Right lobe of liver (tissue), 6 donors: ENCODE results near the gene UNC119B. TPM values are rescaled to one million over a fixed set of nuclear protein-coding genes. Genes with fewer than 3 reads are reported as not detected.

ENCODE experiments used
- ATAC-seq, 4 donors: fragments of 200-7000 bp; cut with Tn5 transposase; one replicate each; pipeline ENCODE4 v1.9.1; 2020; ENCODE audit warnings: mild to moderate bottlenecking in 4 of 4, moderate library complexity in 4 of 4
- DNase-seq, 3 donors: peaks; one replicate each; pipeline ENCODE4 v3.0.0-alpha.2; 2020
- H3K27ac ChIP-seq, 3 donors: fragments of 200-600 bp; one replicate each; pipeline ENCODE4 v1.8.0; 2022
- H3K27me3 ChIP-seq, 2 donors: fragments of 200-600 bp; one replicate each; pipeline ENCODE4 v1.8.0; 2022
- H3K36me3 ChIP-seq, 4 donors: fragments of 200-600 bp; sonication (generic) in 1 of 4; one replicate each; pipeline versions ENCODE4 v1.5.1 to v1.8.0; 2017 to 2022; ENCODE audit warnings: control low read depth in 1 of 4
- H3K4me1 ChIP-seq, 4 donors: fragments of 200-600 bp; sonication (generic) in 1 of 4; one replicate each; pipeline versions ENCODE4 v1.5.1 to v1.8.0; 2017 to 2022; ENCODE audit warnings: control low read depth in 1 of 4
- H3K4me3 ChIP-seq, 3 donors: fragments of 200-600 bp; one replicate each; pipeline ENCODE4 v1.8.0; 2022
- H3K9me3 ChIP-seq, 4 donors: fragments of 200-600 bp; sonication (generic) in 1 of 4; one replicate each; pipeline versions ENCODE4 v1.5.1 to v1.8.0; 2017 to 2022; ENCODE audit warnings: control low read depth in 1 of 4
- WGBS: methylation state at CpG from one replicate; pipeline ENCODE4 v1.1.6; 2018; ENCODE audit warnings: low coverage, low lambda C conversion rate; ENCODE audit not compliant: insufficient coverage; ENCODE audit errors: missing lambda C conversion rate; 5-methylcytosine and 5-hydroxymethylcytosine counted together
- intact Hi-C, 2 donors: fragments of 100-400 bp; cut with DNase I; formaldehyde crosslinking; loops; one replicate each; pipeline versions ENCODE4 v1.11.2 to v1.14.1; 2022
- total RNA-seq, 6 experiments: library from RNA; depleted of rRNA in 2 of 6; stranded (reverse); fragments of >200 nt in 2 of 6; fragmentation: NEBNext Ultra II Directional in 3 of 6; extraction: Animal tissue kit (Norgen Biotek cat#: 25700) in 3 of 6; gene quantifications; one replicate each; pipeline versions ENCODE4 v1.1.0 to v1.2.4, GENCODE V29; 2016 to 2023
- TF ChIP-seq, protein P1 (sequence below), 4 donors: fragments of 200-600 bp in 3 of 4; fragments of 450-650 bp in 1 of 4; IDR thresholded peaks; one replicate each; pipeline versions ENCODE4 v1.5.1 to v1.8.0; 2016 to 2022; ENCODE audit warnings: antibody characterized with exemption in 4 of 4, mild to moderate bottlenecking in 2 of 4
- donor health status: DM: no; HTN: yes; CAD: no.
- donor health status: DM: no; HTN: no; CAD: no.
- donor health status: DM: no; HTN: no; CAD: no.
- donor health status: DM: no; HTN: yes; CAD: no.
- donor health status: DM: no; HTN: yes; CAD: no.

The UNC119B gene
- total RNA-seq, 6 experiments from 2014 or later, result 4.7 to 10.2 (median 6.6) TPM

DNA sequence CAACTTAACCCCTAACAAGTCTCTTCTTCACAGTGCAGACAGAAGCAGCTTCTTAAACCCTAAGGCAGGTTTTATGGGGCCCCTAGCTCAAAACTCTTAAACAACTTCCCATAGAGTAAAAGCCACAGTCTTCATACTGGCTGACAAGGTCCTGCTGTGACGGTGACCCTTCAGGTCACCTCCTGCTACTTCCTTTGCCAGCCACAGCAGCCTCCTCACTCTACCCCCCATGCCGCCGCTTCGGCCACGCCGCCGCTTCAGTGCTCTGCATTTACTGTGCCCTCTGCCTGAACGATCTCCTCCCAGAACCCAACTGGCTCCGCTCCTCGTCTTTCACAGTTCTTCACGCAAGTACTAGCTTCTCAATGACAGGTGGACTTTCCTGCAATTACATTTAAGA lies 60.8 kb downstream of the UNC119B start:
- Histone ChIP-seq H3K4me3 (no peak overlapping the region), H3K9me3 (no peaks in the 10 kb centered on the region), H3K36me3 (peaks cover 0 to 39% (median 6%) of the 10 kb centered on the region in 4 donors), H3K4me1 (no peaks in the 10 kb centered on the region), H3K27ac (no peak overlapping the region), H3K27me3 (no peaks in the 10 kb centered on the region)
- no peak for DNase-seq
- TF ChIP-seq, protein P1, sequence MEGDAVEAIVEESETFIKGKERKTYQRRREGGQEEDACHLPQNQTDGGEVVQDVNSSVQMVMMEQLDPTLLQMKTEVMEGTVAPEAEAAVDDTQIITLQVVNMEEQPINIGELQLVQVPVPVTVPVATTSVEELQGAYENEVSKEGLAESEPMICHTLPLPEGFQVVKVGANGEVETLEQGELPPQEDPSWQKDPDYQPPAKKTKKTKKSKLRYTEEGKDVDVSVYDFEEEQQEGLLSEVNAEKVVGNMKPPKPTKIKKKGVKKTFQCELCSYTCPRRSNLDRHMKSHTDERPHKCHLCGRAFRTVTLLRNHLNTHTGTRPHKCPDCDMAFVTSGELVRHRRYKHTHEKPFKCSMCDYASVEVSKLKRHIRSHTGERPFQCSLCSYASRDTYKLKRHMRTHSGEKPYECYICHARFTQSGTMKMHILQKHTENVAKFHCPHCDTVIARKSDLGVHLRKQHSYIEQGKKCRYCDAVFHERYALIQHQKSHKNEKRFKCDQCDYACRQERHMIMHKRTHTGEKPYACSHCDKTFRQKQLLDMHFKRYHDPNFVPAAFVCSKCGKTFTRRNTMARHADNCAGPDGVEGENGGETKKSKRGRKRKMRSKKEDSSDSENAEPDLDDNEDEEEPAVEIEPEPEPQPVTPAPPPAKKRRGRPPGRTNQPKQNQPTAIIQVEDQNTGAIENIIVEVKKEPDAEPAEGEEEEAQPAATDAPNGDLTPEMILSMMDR (IDR thresholded peaks at IDR 0.05), result no peak
- ATAC-seq, result no peak
- 87% methylated on average over 11 of the region's 11 CpGs for WGBS
- intact Hi-C loops, result no loop called here

Other genes with a start within 250 kb of the UNC119B start
- gene SRSF9, start 240.7 kb upstream of the UNC119B start, total RNA-seq, result 10 to 100 TPM; 36.4 to 63.3 (median 60.2) TPM
- 100 to 1,000 TPM in 5 of 6 experiments, 10 to 100 TPM in 1; 85.0 to 189 (median 164) TPM for gene DYNLL1, start 214.3 kb upstream of the UNC119B start, total RNA-seq
- 10 to 100 TPM; 21.6 to 37.9 (median 31.0) TPM for gene COQ5, start 181.3 kb upstream of the UNC119B start, total RNA-seq
- gene RNF10, start 176.1 kb upstream of the UNC119B start, total RNA-seq, result 100 to 1,000 TPM in 2 of 6 experiments, 10 to 100 TPM in 4; 70.8 to 111 (median 90.2) TPM
- 10 to 100 TPM; 14.2 to 29.2 (median 23.0) TPM for gene POP5, start 129.1 kb upstream of the UNC119B start, total RNA-seq
- gene CABP1, start 69.8 kb upstream of the UNC119B start, total RNA-seq, result under 1 TPM in 1 of 6 experiments, not detected in 5; 0.26 TPM
- gene MLEC, start 23.3 kb upstream of the UNC119B start, total RNA-seq, result 100 to 1,000 TPM; 102 to 193 (median 126) TPM
- gene ACADS, start 15.4 kb downstream of the UNC119B start, total RNA-seq, result 100 to 1,000 TPM in 5 of 6 experiments, 10 to 100 TPM in 1; 94.1 to 172 (median 156) TPM
- gene SPPL3, start 193.9 kb downstream of the UNC119B start, total RNA-seq, result 10 to 100 TPM; 10.7 to 26.6 (median 16.9) TPM